SK-N-MC (cell line): ENCODE measurements around the gene HSPA1B.

Experiments used
- EZH2 ChIP-seq: fragments of 200-600 bp; sonication (generic); IDR thresholded peaks from one replicate; pipeline ENCODE4 v1.6.1; 2017; ENCODE audit warnings: antibody characterized with exemption
- FOXP2 ChIP-seq: optimal IDR thresholded peaks from 2 replicates; pipeline ENCODE3; 2011; ENCODE audit warnings: mild to moderate bottlenecking, moderate library complexity; ENCODE audit not compliant: insufficient read depth; ENCODE audit errors: extremely low read length, control extremely low read depth
- POLR2AphosphoS5 ChIP-seq: IDR thresholded peaks from 2 replicates; pipeline ENCODE4 v1.6.1; 2012; ENCODE audit warnings: mild to moderate bottlenecking, low read depth, low read length, borderline replicate concordance

- TF ChIP-seq POLR2AphosphoS5 (no peak), EZH2 (no peak), FOXP2 (no peak)
Observed at GRCh38 chr6:31781244-31782125, 46.1 kb upstream of the HSPA1B start.
